H1 (cell line): Measurements from ENCODE around the gene ADGRD2. TPM values are rescaled to one million over a fixed set of nuclear protein-coding genes. Genes with fewer than 3 reads are reported as not detected.

ENCODE experiments used
- CTCF ChIA-PET: fragments of 300-600 bp; sonication (Branson Sonifier 250); formaldehyde crosslinking; loops from one replicate; lab custom pipeline; 2021; ENCODE audit not compliant: partially characterized antibody; lab: Charles Lee
- POLR2A ChIA-PET: fragments of 300-600 bp; sonication (Branson Sonifier 250); formaldehyde crosslinking; loops from one replicate; lab custom pipeline; 2021; ENCODE audit warnings: inconsistent platforms; ENCODE audit not compliant: partially characterized antibody; lab: Charles Lee
- DNase-seq, 2 experiments: peaks; one replicate each; pipeline versions ENCODE4 v3.0.0 to v3.0.0-alpha.2; 2010 to 2022; ENCODE audit warnings: low spot score in 2 of 2, low read depth in 1 of 2, mixed read lengths in 1 of 2
- FAIRE-seq: peaks from 2 replicates; lab custom pipeline; 2011; peaks lifted over from hg19 to GRCh38; lab: Jason Lieb, UNC
- H2AFZ ChIP-seq: 2 replicates; pipeline ENCODE4 v1.8.1; 2012; ENCODE audit warnings: low read length, inconsistent platforms
- H2AK5ac ChIP-seq: 2 replicates; pipeline ENCODE4 v1.6.1; 2013; ENCODE audit warnings: low read depth, low read length
- H2BK120ac ChIP-seq: replicated peaks from 2 replicates; pipeline ENCODE3; 2013; ENCODE audit warnings: low read depth, low read length, inconsistent platforms
- H2BK12ac ChIP-seq: 2 replicates; pipeline ENCODE4 v1.6.1; 2013; ENCODE audit warnings: low read depth, low read length
- H2BK15ac ChIP-seq: 2 replicates; pipeline ENCODE4 v1.6.1; 2013; ENCODE audit warnings: low read length
- H2BK20ac ChIP-seq: 2 replicates; pipeline ENCODE4 v1.6.1; 2013; ENCODE audit warnings: low read length
- H2BK5ac ChIP-seq: 2 replicates; pipeline ENCODE4 v1.6.1; 2013; ENCODE audit warnings: low read depth, low read length
- H3K14ac ChIP-seq: 2 replicates; pipeline ENCODE4 v1.6.1; 2013; ENCODE audit warnings: inconsistent platforms; ENCODE audit not compliant: insufficient read length
- H3K18ac ChIP-seq: 2 replicates; pipeline ENCODE4 v1.6.1; 2013; ENCODE audit warnings: low read length; ENCODE audit errors: extremely low read depth
- H3K23ac ChIP-seq: 2 replicates; pipeline ENCODE4 v1.6.1; 2013; ENCODE audit warnings: inconsistent platforms; ENCODE audit not compliant: insufficient read length
- H3K23me2 ChIP-seq: 2 replicates; pipeline ENCODE4 v1.6.1; 2013; ENCODE audit warnings: low read depth, low read length
- H3K27ac ChIP-seq: 2 replicates; pipeline ENCODE4 v1.6.1; 2011; ENCODE audit warnings: low read depth, low read length, inconsistent platforms
- H3K27me3 ChIP-seq, 4 experiments: replicated peaks in 1 of 4; 1 replicate in 1 of 4; 2 replicates in 3 of 4; pipeline versions ENCODE4 v1.6.1 to v1.8.1; 2011 to 2013; ENCODE audit warnings: low read length in 3 of 4, mild to moderate bottlenecking in 3 of 4, inconsistent platforms in 2 of 4, mixed read lengths in 2 of 4, moderate library complexity in 1 of 4; ENCODE audit not compliant: control insufficient read depth in 3 of 4, insufficient read depth in 3 of 4; ENCODE audit errors: extremely low read depth in 1 of 4
- H3K36me3 ChIP-seq, 4 experiments: 2 replicates each; pipeline versions ENCODE4 v1.6.1 to v1.8.1; 2011 to 2013; ENCODE audit warnings: mild to moderate bottlenecking in 4 of 4, low read length in 3 of 4, moderate library complexity in 2 of 4, control low read depth in 1 of 4, inconsistent platforms in 1 of 4; ENCODE audit not compliant: insufficient read depth in 4 of 4, control insufficient read depth in 2 of 4
- H3K4ac ChIP-seq: replicated peaks from 2 replicates; pipeline ENCODE3; 2013; ENCODE audit warnings: low read length, low read depth, mixed read lengths, inconsistent platforms; ENCODE audit not compliant: insufficient read length
- H3K4me1 ChIP-seq, 4 experiments: replicated peaks in 1 of 4; 1 replicate in 1 of 4; 2 replicates in 3 of 4; pipeline versions ENCODE4 v1.6.1 to v1.8.1; 2011 to 2013; ENCODE audit warnings: low read length in 3 of 4, inconsistent platforms in 2 of 4, mixed read lengths in 1 of 4; ENCODE audit not compliant: insufficient read depth in 4 of 4, control insufficient read depth in 3 of 4
- H3K4me2 ChIP-seq, 2 experiments: 2 replicates each; pipeline versions ENCODE4 v1.6.1 to v1.8.1; 2011 to 2013; ENCODE audit warnings: low read depth in 2 of 2, low read length in 2 of 2, control low read depth in 1 of 2, inconsistent platforms in 1 of 2, mild to moderate bottlenecking in 1 of 2; ENCODE audit not compliant: insufficient read depth in 1 of 2
- H3K4me3 ChIP-seq, 4 experiments: fragments of 200-600, 300-600 bp in 1 of 4; sonication (generic), shearing (Covaris generic), sonication (Bioruptor Twin) in 1 of 4; 2 replicates each; pipeline versions ENCODE4 v1.5.1 to v1.8.1; 2011 to 2016; ENCODE audit warnings: low read length in 4 of 4, low read depth in 3 of 4, control low read depth in 2 of 4, inconsistent platforms in 2 of 4, mild to moderate bottlenecking in 2 of 4, mixed read lengths in 1 of 4, moderate library complexity in 1 of 4; ENCODE audit not compliant: insufficient read depth in 2 of 4; ENCODE audit errors: extremely low read depth in 1 of 4
- H3K56ac ChIP-seq: replicated peaks from 2 replicates; pipeline ENCODE3; 2013; ENCODE audit warnings: low read depth, mild to moderate bottlenecking, mixed read lengths, low read length, inconsistent platforms; ENCODE audit not compliant: insufficient read length
- H3K79me1 ChIP-seq: 2 replicates; pipeline ENCODE4 v1.6.1; 2013; ENCODE audit warnings: low read depth, low read length, control low read depth
- H3K79me2 ChIP-seq, 2 experiments: 2 replicates each; pipeline versions ENCODE4 v1.6.1 to v1.8.1; 2012 to 2013; ENCODE audit warnings: low read length in 2 of 2, mild to moderate bottlenecking in 2 of 2, inconsistent platforms in 1 of 2; ENCODE audit not compliant: insufficient read depth in 2 of 2, control insufficient read depth in 1 of 2
- H3K9ac ChIP-seq, 4 experiments: replicated peaks in 1 of 4; 1 replicate in 1 of 4; 2 replicates in 3 of 4; pipeline versions ENCODE4 v1.6.1 to v1.8.1; 2011 to 2013; ENCODE audit warnings: low read depth in 3 of 4, low read length in 3 of 4, control low read depth in 2 of 4, mild to moderate bottlenecking in 2 of 4, moderate library complexity in 2 of 4, inconsistent platforms in 1 of 4; ENCODE audit errors: extremely low read depth in 1 of 4
- H3K9me3 ChIP-seq, 2 experiments: 2 replicates each; pipeline versions ENCODE4 v1.6.1 to v1.8.1; 2012 to 2013; ENCODE audit warnings: mild to moderate bottlenecking in 2 of 2, moderate library complexity in 2 of 2, control low read depth in 1 of 2, inconsistent platforms in 1 of 2, low read depth in 1 of 2, low read length in 1 of 2, mixed read lengths in 1 of 2; ENCODE audit not compliant: insufficient read depth in 2 of 2
- H4K20me1 ChIP-seq, 2 experiments: replicated peaks in 1 of 2; 2 replicates each; pipeline versions ENCODE3 to v1.8.1; 2011 to 2013; ENCODE audit warnings: inconsistent platforms in 2 of 2, low read length in 2 of 2, mild to moderate bottlenecking in 1 of 2; ENCODE audit not compliant: insufficient read depth in 2 of 2, control insufficient read depth in 1 of 2
- H4K5ac ChIP-seq: 2 replicates; pipeline ENCODE4 v1.6.1; 2013; ENCODE audit warnings: low read length, low read depth, mixed read lengths, inconsistent platforms; ENCODE audit not compliant: insufficient read length
- H4K8ac ChIP-seq: 2 replicates; pipeline ENCODE4 v1.8.0; 2013; ENCODE audit warnings: mild to moderate bottlenecking, moderate library complexity, low read length, inconsistent platforms; ENCODE audit not compliant: insufficient read depth; ENCODE audit errors: extremely low read depth
- H4K91ac ChIP-seq: replicated peaks from 2 replicates; pipeline ENCODE3; 2013; ENCODE audit warnings: low read length, mixed read lengths, inconsistent platforms; ENCODE audit not compliant: insufficient read length
- BRCA1 ChIP-seq: IDR thresholded peaks from 2 replicates; pipeline ENCODE4 v1.6.1; 2012; ENCODE audit warnings: low read depth, low read length, improper control_type of control experiment
- CBX5 ChIP-seq: fragments of 300-800, 300-1000 bp; sonication (generic); IDR thresholded peaks from 2 replicates; pipeline ENCODE4 v1.7.1; 2016; ENCODE audit warnings: antibody characterized with exemption, low read length, low read depth
- HDAC2 ChIP-seq, 2 experiments: fragments of 300-600 bp in 1 of 2; sonication (generic) in 1 of 2; IDR thresholded peaks; 2 replicates each; pipeline ENCODE4 v1.6.1; 2011 to 2012; ENCODE audit warnings: low read depth in 2 of 2, low read length in 2 of 2, mild to moderate bottlenecking in 2 of 2, moderate library complexity in 2 of 2, borderline replicate concordance in 1 of 2, inconsistent platforms in 1 of 2
- RAD21 ChIP-seq, 2 experiments: IDR thresholded peaks in 1 of 2; conservative IDR thresholded peaks in 1 of 2; 2 replicates each; pipeline ENCODE4 v1.6.1; 2011; ENCODE audit warnings: low read depth in 2 of 2, low read length in 2 of 2, improper control_type of control experiment in 1 of 2, inconsistent platforms in 1 of 2, mild to moderate bottlenecking in 1 of 2, moderate library complexity in 1 of 2
- WGBS, 2 experiments: shearing (Covaris generic) in 1 of 2; methylation state at CpG; one replicate each; pipeline versions ENCODE4 v1.1.6 to v1.1.7; 2013 to 2015; ENCODE audit warnings: low lambda C conversion rate in 2 of 2, mixed read lengths in 2 of 2, inconsistent platforms in 1 of 2, low coverage in 1 of 2, missing lambda C conversion rate in 1 of 2; ENCODE audit not compliant: insufficient replicate concordance in 2 of 2, insufficient coverage in 1 of 2, insufficient read length in 1 of 2; ENCODE audit errors: extremely low coverage in 1 of 2, missing lambda C conversion rate in 1 of 2; 5-methylcytosine and 5-hydroxymethylcytosine counted together
- polyA plus RNA-seq, 7 experiments: library from polyadenylated mRNA; depleted of rRNA in 3 of 7; stranded (reverse) in 5 of 7; unstranded in 2 of 7; fragments of >200 nt in 5 of 7; fragments of 200-250 nt in 2 of 7; gene quantifications; 1 replicate in 5 of 7; 2 replicates in 1 of 7; 4 replicates in 1 of 7; pipeline versions ENCODE4 v1.2.1 to v1.2.3, GENCODE V29; 2011 to 2013; ENCODE audit warnings: missing spikeins in 2 of 7, mixed read lengths in 2 of 7
- total RNA-seq: library from RNA; stranded (reverse); fragmentation: NEBNext Ultra II Directional; extraction: Animal tissue kit (Norgen Biotek cat#: 25700); gene quantifications from 2 replicates; pipeline ENCODE4 v1.2.1, GENCODE V29; 2021
- TF ChIP-seq, protein P1 (sequence below): IDR thresholded peaks from 2 replicates; pipeline ENCODE4 v1.6.1; 2012; ENCODE audit warnings: inconsistent platforms
- TF ChIP-seq, protein P2 (sequence below), 3 experiments: IDR thresholded peaks; 1 replicate in 2 of 3; 2 replicates in 1 of 3; pipeline versions ENCODE4 v1.5.1 to v1.6.1; 2011; ENCODE audit warnings: low read length in 3 of 3, mild to moderate bottlenecking in 3 of 3, inconsistent platforms in 2 of 3, low read depth in 1 of 3, moderate library complexity in 1 of 3; ENCODE audit not compliant: insufficient read depth in 1 of 3; ENCODE audit errors: control extremely low read depth in 1 of 3

Gene ADGRD2
- total and polyA plus RNA-seq, 2 of the 8 experiments (the other 6 are each of a cell fraction or from before 2014, with no cell fraction given): 0.41 to 1.4 TPM

DNA sequence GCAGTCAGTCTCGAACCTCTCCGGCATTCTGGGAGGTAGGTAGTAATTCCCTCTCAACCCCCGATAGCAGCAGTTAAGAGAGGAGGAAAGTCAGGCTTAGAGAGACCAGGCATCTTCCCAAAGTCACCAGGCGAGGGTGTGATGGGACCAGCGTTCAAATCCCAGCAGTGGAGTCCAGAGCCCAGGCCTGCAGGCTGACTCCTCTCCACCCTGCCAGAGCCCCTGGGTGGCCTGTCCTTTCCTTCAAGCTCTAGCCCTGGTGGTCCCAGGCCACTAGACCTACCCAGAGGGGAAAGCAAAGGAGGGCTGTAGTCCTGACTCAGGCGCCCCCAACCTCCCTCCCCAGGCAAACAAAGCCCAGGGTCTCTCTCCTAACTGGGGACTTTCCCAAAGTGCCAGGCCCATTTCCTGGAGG lies 61.2 kb downstream of the ADGRD2 start:
- Histone ChIP-seq H3K9me3 (no peaks in the 10 kb centered on the region), H3K23me2 (no peaks in the 10 kb centered on the region), H3K14ac (no peak overlapping the region), H2AK5ac (no peak overlapping the region), H3K4me2 (no peak overlapping the region), H2BK15ac (no peak overlapping the region), H3K4me1 (peaks cover 0 to 18% (median 4%) of the 10 kb centered on the region in 4 experiments; a peak in 6 of 7 replicates), H3K18ac (no peak overlapping the region), H3K4ac (no peak overlapping the region), H3K27ac (no peak overlapping the region), H3K79me1 (no peaks in the 10 kb centered on the region), H2AFZ (no peak overlapping the region), H4K91ac (no peak overlapping the region), H3K56ac (no peak overlapping the region), H3K4me3 (no peak overlapping the region), H4K5ac (no peak overlapping the region), H3K36me3 (no peaks in the 10 kb centered on the region), H3K27me3 (peaks cover 0 to 4% (median 2%) of the 10 kb centered on the region in 4 experiments; a peak in 1 of 7 replicates), H2BK5ac (no peak overlapping the region; the same call in 1 of the 2 replicates), H3K9ac (no peak overlapping the region), H4K8ac (peak overlapping the region; percentile 74; the same call in 1 of the 2 replicates), H3K79me2 (no peaks in the 10 kb centered on the region), H3K23ac (no peak overlapping the region), H2BK12ac (no peak overlapping the region), H2BK20ac (no peak overlapping the region), H2BK120ac (no peak overlapping the region), H4K20me1 (no peaks in the 10 kb centered on the region)
- POLR2A ChIA-PET: interaction anchor here (0.8 to 1.5 kb wide), 3 partner anchors 11 to 83 kb away, joined by 3 to 5 read pairs (median 4); no protein-coding TSS in a partner anchor
- WGBS, 2 experiments: 72% methylated on average over 6 of the region's 6 CpGs; no CpG with 5 or more reads in 1 of the 2 experiments
- FAIRE-seq (no peak), DNase-seq (peak in 1 of 2 experiments; percentile 63)
- TF ChIP-seq RAD21 (IDR thresholded peaks at IDR 0.05 in 1 of 2, conservative IDR thresholded peaks at IDR 0.05 in 1 of 2; ENCODE audit: low read depth in 2 of 2, low read length in 2 of 2) (peak; percentile 50 to 61), HDAC2 (IDR thresholded peaks at IDR 0.05; ENCODE audit: borderline replicate concordance in 1 of 2, low read depth in 2 of 2, low read length in 2 of 2) (no peak), BRCA1 (no peak), CBX5 (no peak)
- TF ChIP-seq, protein P1, sequence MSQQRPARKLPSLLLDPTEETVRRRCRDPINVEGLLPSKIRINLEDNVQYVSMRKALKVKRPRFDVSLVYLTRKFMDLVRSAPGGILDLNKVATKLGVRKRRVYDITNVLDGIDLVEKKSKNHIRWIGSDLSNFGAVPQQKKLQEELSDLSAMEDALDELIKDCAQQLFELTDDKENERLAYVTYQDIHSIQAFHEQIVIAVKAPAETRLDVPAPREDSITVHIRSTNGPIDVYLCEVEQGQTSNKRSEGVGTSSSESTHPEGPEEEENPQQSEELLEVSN: no peak
- TF ChIP-seq, protein P2, sequence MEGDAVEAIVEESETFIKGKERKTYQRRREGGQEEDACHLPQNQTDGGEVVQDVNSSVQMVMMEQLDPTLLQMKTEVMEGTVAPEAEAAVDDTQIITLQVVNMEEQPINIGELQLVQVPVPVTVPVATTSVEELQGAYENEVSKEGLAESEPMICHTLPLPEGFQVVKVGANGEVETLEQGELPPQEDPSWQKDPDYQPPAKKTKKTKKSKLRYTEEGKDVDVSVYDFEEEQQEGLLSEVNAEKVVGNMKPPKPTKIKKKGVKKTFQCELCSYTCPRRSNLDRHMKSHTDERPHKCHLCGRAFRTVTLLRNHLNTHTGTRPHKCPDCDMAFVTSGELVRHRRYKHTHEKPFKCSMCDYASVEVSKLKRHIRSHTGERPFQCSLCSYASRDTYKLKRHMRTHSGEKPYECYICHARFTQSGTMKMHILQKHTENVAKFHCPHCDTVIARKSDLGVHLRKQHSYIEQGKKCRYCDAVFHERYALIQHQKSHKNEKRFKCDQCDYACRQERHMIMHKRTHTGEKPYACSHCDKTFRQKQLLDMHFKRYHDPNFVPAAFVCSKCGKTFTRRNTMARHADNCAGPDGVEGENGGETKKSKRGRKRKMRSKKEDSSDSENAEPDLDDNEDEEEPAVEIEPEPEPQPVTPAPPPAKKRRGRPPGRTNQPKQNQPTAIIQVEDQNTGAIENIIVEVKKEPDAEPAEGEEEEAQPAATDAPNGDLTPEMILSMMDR (IDR thresholded peaks at IDR 0.05; ENCODE audit: control extremely low read depth in 1 of 3, insufficient read depth in 1 of 3, low read depth in 1 of 3, low read length in 3 of 3): peak in 2 of 3 experiments; percentile 24 to 45; a peak in 2 of 4 replicates
- CTCF ChIA-PET: interaction anchor here (0.8 to 19.2 kb wide), 8 partner anchors 12 to 341 kb away, joined by 3 to 234 read pairs (median 4); no protein-coding TSS in a partner anchor
